H9 (cell line): ENCODE results near the gene ITGB8. TPM values are rescaled to one million over a fixed set of nuclear protein-coding genes. Genes with fewer than 3 reads are reported as not detected.

ENCODE experiments used
- DNase-seq: peaks from one replicate; pipeline ENCODE4 v3.0.0-alpha.2; 2017
- H2AFZ ChIP-seq: one replicate; pipeline ENCODE4 v1.6.1; 2013; ENCODE audit warnings: mild to moderate bottlenecking, low read length, control low read depth, moderate library complexity
- H2AK5ac ChIP-seq: 2 replicates; pipeline ENCODE4 v1.6.1; 2013; ENCODE audit warnings: low read length, control low read depth, mixed read lengths; ENCODE audit not compliant: insufficient read length
- H2BK120ac ChIP-seq: one replicate; pipeline ENCODE4 v1.6.1; 2013; ENCODE audit warnings: low read depth, mild to moderate bottlenecking, low read length, control low read depth, inconsistent platforms; ENCODE audit not compliant: poor library complexity, severe bottlenecking
- H2BK12ac ChIP-seq: 2 replicates; pipeline ENCODE4 v1.6.1; 2013; ENCODE audit warnings: low read length, control low read depth, mixed read lengths, low read depth; ENCODE audit not compliant: insufficient read length
- H2BK15ac ChIP-seq: 2 replicates; pipeline ENCODE4 v1.6.1; 2013; ENCODE audit warnings: low read depth, low read length, control low read depth
- H2BK20ac ChIP-seq: one replicate; pipeline ENCODE4 v1.6.1; 2013; ENCODE audit warnings: low read depth, mild to moderate bottlenecking, low read length, control low read depth, inconsistent platforms; ENCODE audit not compliant: poor library complexity, severe bottlenecking
- H2BK5ac ChIP-seq: 2 replicates; pipeline ENCODE4 v1.6.1; 2013; ENCODE audit warnings: low read length, control low read depth, mixed read lengths; ENCODE audit not compliant: insufficient read length
- H3K14ac ChIP-seq: 2 replicates; pipeline ENCODE4 v1.6.1; 2013; ENCODE audit warnings: low read length, control low read depth; ENCODE audit not compliant: insufficient read depth
- H3K18ac ChIP-seq: 2 replicates; pipeline ENCODE4 v1.6.1; 2013; ENCODE audit warnings: low read depth, mild to moderate bottlenecking, mixed read lengths, low read length, control low read depth; ENCODE audit not compliant: insufficient read length
- H3K23ac ChIP-seq: 2 replicates; pipeline ENCODE4 v1.6.1; 2013; ENCODE audit warnings: low read length, control low read depth, mixed read lengths, low read depth; ENCODE audit not compliant: insufficient read length
- H3K23me2 ChIP-seq: 2 replicates; pipeline ENCODE4 v1.6.1; 2013; ENCODE audit warnings: low read depth, mild to moderate bottlenecking, mixed read lengths, low read length, control low read depth; ENCODE audit not compliant: insufficient read length, poor library complexity, severe bottlenecking
- H3K27ac ChIP-seq: 2 replicates; pipeline ENCODE4 v1.5.1; 2013; ENCODE audit warnings: low read length, control low read depth, mixed read lengths, low read depth; ENCODE audit not compliant: insufficient read length
- H3K27me3 ChIP-seq: 2 replicates; pipeline ENCODE4 v1.6.1; 2013; ENCODE audit warnings: low read length, control low read depth, inconsistent platforms; ENCODE audit not compliant: insufficient read depth
- H3K4ac ChIP-seq: 2 replicates; pipeline ENCODE4 v1.6.1; 2013; ENCODE audit warnings: low read depth, mild to moderate bottlenecking, control low read depth, inconsistent platforms, low read length, moderate library complexity
- H3K4me1 ChIP-seq: 2 replicates; pipeline ENCODE4 v1.6.1; 2013; ENCODE audit warnings: low read length, control low read depth, inconsistent platforms; ENCODE audit not compliant: insufficient read depth
- H3K4me2 ChIP-seq: 2 replicates; pipeline ENCODE4 v1.6.1; 2013; ENCODE audit warnings: low read length, control low read depth, mixed read lengths; ENCODE audit not compliant: insufficient read length, insufficient read depth
- H3K56ac ChIP-seq: 2 replicates; pipeline ENCODE4 v1.6.1; 2013; ENCODE audit warnings: low read depth, mild to moderate bottlenecking, mixed read lengths, low read length, control low read depth; ENCODE audit not compliant: insufficient read length
- H3K79me1 ChIP-seq: 2 replicates; pipeline ENCODE4 v1.6.1; 2013; ENCODE audit warnings: low read depth, mild to moderate bottlenecking, moderate library complexity, low read length, control low read depth, inconsistent platforms; ENCODE audit not compliant: insufficient read depth, poor library complexity, severe bottlenecking
- H3K79me2 ChIP-seq: 2 replicates; pipeline ENCODE4 v1.6.1; 2013; ENCODE audit warnings: low read length, control low read depth, inconsistent platforms; ENCODE audit not compliant: insufficient read depth
- H3K9ac ChIP-seq: 2 replicates; pipeline ENCODE4 v1.6.1; 2013; ENCODE audit warnings: low read length, control low read depth, mixed read lengths; ENCODE audit not compliant: insufficient read length; ENCODE audit errors: extremely low read depth
- H3K9me3 ChIP-seq: one replicate; pipeline ENCODE4 v1.6.1; 2013; ENCODE audit warnings: low read depth, low read length, inconsistent platforms; ENCODE audit not compliant: control insufficient read depth
- H3T11ph ChIP-seq: one replicate; pipeline ENCODE4 v1.6.1; 2013; ENCODE audit warnings: mild to moderate bottlenecking, low read length, control low read depth, inconsistent platforms
- H4K20me1 ChIP-seq: one replicate; pipeline ENCODE4 v1.6.1; 2013; ENCODE audit not compliant: control insufficient read depth, insufficient read length, insufficient read depth
- H4K5ac ChIP-seq: 2 replicates; pipeline ENCODE4 v1.6.1; 2013; ENCODE audit warnings: low read depth, mild to moderate bottlenecking, mixed read lengths, low read length, control low read depth; ENCODE audit not compliant: insufficient read length
- H4K8ac ChIP-seq: replicated peaks from 2 replicates; pipeline ENCODE4 v1.6.1; 2013; ENCODE audit warnings: low read length, control low read depth, mixed read lengths, low read depth; ENCODE audit not compliant: insufficient read length
- H4K91ac ChIP-seq: 2 replicates; pipeline ENCODE4 v1.6.1; 2013; ENCODE audit warnings: low read depth, mild to moderate bottlenecking, moderate library complexity, mixed read lengths, low read length, control low read depth; ENCODE audit not compliant: insufficient read length
- H3K27ac Mint-ChIP-seq, 3 experiments: 2 replicates in 2 of 3; 3 replicates in 1 of 3; pipeline ENCODE4 v1.8.0; 2020 to 2021; ENCODE audit warnings: mixed read lengths in 3 of 3, mild to moderate bottlenecking in 1 of 3, moderate library complexity in 1 of 3
- H3K27me3 Mint-ChIP-seq: 2 replicates; pipeline ENCODE4 v1.8.0; 2021; ENCODE audit warnings: low read depth, mild to moderate bottlenecking, moderate library complexity, mixed read lengths
- H3K36me3 Mint-ChIP-seq, 3 experiments: 2 replicates in 2 of 3; 3 replicates in 1 of 3; pipeline ENCODE4 v1.8.0; 2020 to 2021; ENCODE audit warnings: low read depth in 3 of 3, mixed read lengths in 3 of 3; ENCODE audit not compliant: insufficient read depth in 1 of 3
- H3K4me1 Mint-ChIP-seq, 2 experiments: 2 replicates each; pipeline ENCODE4 v1.8.0; 2020; ENCODE audit warnings: mixed read lengths in 2 of 2
- H3K4me3 Mint-ChIP-seq, 2 experiments: 2 replicates in 1 of 2; 3 replicates in 1 of 2; pipeline ENCODE4 v1.8.0; 2020 to 2021; ENCODE audit warnings: mild to moderate bottlenecking in 2 of 2, mixed read lengths in 2 of 2, moderate library complexity in 1 of 2
- H3K9me3 Mint-ChIP-seq, 2 experiments: 2 replicates in 1 of 2; 3 replicates in 1 of 2; pipeline ENCODE4 v1.8.0; 2020; ENCODE audit warnings: mild to moderate bottlenecking in 2 of 2, mixed read lengths in 2 of 2, moderate library complexity in 1 of 2
- CTCF ChIP-seq: fragments of 200-600 bp; sonication (generic); conservative IDR thresholded peaks from 3 replicates; pipeline ENCODE4 v1.8.0; 2021; ENCODE audit warnings: antibody characterized with exemption, mild to moderate bottlenecking
- WGBS: extraction: QIAGEN DNeasy Blood & Tissue Kit; methylation state at CpG from one replicate; pipeline ENCODE4 v1.1.7; 2013; ENCODE audit warnings: missing lambda C conversion rate, low lambda C conversion rate, mixed read lengths; ENCODE audit not compliant: insufficient read length; ENCODE audit errors: extremely low coverage; 5-methylcytosine and 5-hydroxymethylcytosine counted together
- total RNA-seq: library from RNA; stranded (reverse); gene quantifications from 2 replicates; pipeline ENCODE4 v1.2.1, GENCODE V29; 2021

Gene ITGB8
- total RNA-seq, 1 experiment from 2014 or later: 7.6 TPM

- H2BK12ac ChIP-seq: no peak overlapping the region
- no peak overlapping the region for H3K23ac ChIP-seq
- H3K56ac ChIP-seq: no peak overlapping the region
- Mint-ChIP-seq H3K4me1 (peaks cover 16 to 19% of the 10 kb centered on the region in 2 experiments), H3K36me3 (no peaks in the 10 kb centered on the region), H3K9me3 (no peaks in the 10 kb centered on the region), H3K4me3 (no peak overlapping the region), H3K27ac (no peak overlapping the region; a peak in 1 of 7 replicates), H3K27me3 (no peaks in the 10 kb centered on the region)
- H3K27ac ChIP-seq: no peak overlapping the region
- WGBS: no CpG with 5 or more reads among the region's 3 CpGs
- no peak overlapping the region for H2BK5ac ChIP-seq
- no peak overlapping the region for H3K9ac ChIP-seq
- H3K4me2 ChIP-seq: no peak overlapping the region
- no peak overlapping the region for H2BK120ac ChIP-seq
- H4K91ac ChIP-seq: no peak overlapping the region
- H3K9me3 ChIP-seq: no peaks in the 10 kb centered on the region
- no peaks in the 10 kb centered on the region for H3K4me1 ChIP-seq
- no peak overlapping the region for H3K18ac ChIP-seq
- H2AFZ ChIP-seq: no peak overlapping the region
- no peak overlapping the region for H3T11ph ChIP-seq
- DNase-seq: no peak
- no peaks in the 10 kb centered on the region for H3K27me3 ChIP-seq
- H3K79me1 ChIP-seq: no peaks in the 10 kb centered on the region
- H4K8ac ChIP-seq: no peak overlapping the region
- H2BK15ac ChIP-seq: no peak overlapping the region
- no peak for TF ChIP-seq CTCF
- H3K14ac ChIP-seq: no peak overlapping the region
- no peak overlapping the region for H4K5ac ChIP-seq
- H3K79me2 ChIP-seq: no peaks in the 10 kb centered on the region
- H3K23me2 ChIP-seq: no peaks in the 10 kb centered on the region
- no peak overlapping the region for H2BK20ac ChIP-seq
- no peaks in the 10 kb centered on the region for H4K20me1 ChIP-seq
- no peak overlapping the region for H2AK5ac ChIP-seq
- no peak overlapping the region for H3K4ac ChIP-seq
Observed at GRCh38 chr7:20358762-20359282, 28.1 kb downstream of the ITGB8 start.
